DMS53 (cell line): Measurements from ENCODE around the gene ZIC4.

ENCODE experiments used
- DNase-seq: peaks from one replicate; lab custom pipeline; 2025; lab: John Stamatoyannopoulos, UW

ZIC4 gene

GRCh38 chr3:147417551-147418295, 11.4 kb upstream of the ZIC4 start:
- no peak for DNase-seq

DNA sequence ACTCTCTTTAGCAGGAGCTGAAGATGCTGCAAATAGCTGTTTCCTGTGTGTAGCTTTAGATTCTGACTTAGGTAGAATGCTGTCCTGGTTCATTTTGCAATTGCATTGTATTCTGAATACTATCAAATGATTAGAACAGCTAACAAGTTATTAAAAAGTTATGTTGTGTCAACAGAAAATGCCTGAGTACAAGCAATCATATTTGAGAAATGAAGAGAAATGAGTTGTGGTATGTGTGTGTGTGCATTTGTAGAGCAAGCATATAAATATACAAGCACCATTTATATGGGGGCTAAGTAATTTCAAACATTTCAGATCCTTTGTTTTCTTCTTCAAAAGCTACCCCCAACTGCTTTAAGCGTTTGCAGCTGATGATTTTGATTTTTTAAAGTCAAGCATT, 10.6 kb upstream of the ZIC4 start:
- DNase-seq: no peak

DNA sequence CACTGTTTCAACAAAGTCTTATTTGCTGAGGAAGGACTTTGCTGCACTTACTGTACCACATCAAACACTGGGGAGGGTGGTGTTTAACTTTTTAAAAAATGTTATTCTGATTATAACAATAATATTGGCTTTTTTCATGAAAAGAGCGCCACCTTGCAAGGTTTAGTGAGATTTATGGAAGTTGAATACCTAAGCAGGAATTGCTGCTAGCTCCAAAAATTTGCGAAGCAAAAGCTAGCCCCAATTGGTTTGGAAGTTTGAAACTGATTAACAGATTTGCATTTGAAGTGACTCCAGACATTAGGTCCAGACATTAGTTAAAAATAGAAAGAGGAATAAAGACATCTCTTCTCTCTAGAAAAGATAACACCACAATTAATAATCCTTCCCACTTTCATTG, 9.5 kb upstream of the ZIC4 start:
- peak; percentile 25 for DNase-seq

- peak; percentile 21 for DNase-seq
Observed at GRCh38 chr3:147415286-147415685, 8.9 kb upstream of the ZIC4 start.

DNA sequence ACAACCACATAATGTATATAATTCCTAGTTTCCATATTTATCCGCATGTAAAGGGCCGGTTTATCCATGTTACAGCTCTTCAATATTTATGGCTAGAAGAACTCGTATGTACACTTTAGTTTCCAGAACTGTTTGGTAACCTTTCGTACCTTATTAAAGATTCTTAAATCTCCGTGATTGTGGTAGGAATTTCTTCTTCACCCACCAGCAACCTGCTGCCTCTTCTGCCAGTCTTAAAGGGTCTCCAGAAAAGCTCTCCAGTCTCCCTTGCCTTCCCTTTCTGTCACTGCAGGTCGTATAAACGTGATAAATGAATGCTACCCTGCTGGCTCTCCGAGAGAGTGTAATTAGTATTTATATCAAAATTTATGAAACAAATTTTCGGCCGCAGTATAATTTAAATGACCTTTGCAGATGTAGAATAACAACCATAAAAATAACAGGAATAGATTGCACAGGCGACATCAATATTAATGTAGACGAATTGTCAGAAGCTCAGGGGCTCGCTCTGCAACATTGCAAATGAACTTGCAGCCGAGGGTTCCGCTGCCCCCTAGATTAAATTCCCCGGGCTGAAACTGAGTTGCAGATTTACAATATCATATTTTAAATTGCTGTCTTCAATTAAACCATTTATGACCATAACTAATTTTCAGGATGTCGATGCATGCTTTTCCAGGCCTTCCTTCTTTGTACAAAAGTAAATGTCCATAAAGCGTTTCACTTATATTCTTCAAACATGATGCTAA, 8.2 kb upstream of the ZIC4 start:
- DNase-seq: no peak

GRCh38 chr3:147413686-147414389, 7.5 kb upstream of the ZIC4 start:
- peak; percentile 35 for DNase-seq

DNA sequence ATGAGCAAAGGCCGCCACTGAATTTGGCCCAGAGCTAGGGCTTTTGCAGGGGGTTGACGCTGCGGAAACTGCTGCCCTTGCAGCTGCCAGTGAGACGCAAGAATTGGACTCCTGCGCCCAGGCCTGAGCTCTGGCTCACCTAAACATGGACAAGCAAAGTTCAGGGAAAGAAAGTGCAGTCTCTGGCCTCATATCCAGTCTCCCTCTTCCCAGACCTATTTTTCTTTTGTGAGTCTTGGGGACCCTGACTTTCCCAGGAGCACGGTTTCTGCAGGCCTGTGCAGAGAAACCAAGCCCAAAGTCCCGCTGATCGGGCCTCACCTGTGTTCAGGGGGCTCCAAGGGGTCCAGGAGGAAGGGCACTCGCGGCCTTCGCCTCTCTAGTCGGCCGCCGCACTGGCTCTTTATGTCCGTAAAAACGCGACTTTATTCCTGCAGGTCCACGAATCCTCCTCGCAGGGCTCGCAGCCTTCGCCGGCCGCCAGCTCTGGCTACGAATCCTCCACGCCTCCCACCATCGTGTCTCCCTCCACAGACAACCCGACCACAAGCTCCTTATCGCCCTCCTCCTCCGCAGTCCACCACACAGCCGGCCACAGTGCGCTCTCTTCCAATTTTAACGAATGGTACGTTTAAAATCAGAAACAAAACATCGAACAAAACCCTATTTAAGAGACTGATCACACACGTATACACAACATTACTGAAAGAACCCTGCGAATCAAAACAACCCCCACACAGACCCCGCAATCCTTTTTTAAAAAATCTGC, 6.8 kb upstream of the ZIC4 start:
- DNase-seq: peak; percentile 53

- peak; percentile 53 for DNase-seq
Observed at GRCh38 chr3:147412261-147412916, 6.0 kb upstream of the ZIC4 start.

DNA sequence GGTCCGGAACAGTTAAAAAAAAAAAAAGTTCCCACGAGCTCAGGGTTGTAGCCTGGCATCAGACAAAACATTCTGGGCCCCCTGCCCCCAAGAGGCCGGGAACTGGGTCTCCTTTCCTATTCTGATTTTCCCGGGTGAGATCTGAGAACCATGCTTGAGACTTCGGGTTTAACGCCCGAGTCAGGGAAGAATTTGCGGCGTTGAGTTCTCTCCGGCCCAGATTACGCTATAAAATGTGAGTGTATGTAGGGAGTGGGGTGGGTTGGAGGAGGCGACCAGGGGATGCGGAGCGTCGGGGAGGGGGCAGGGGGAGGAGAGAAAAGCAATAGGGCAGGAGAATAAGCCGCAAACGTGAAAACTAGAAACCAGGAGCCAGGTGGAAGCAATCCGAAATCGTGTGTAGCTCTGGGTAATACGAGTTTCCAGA, 5.5 kb upstream of the ZIC4 start:
- peak; percentile 22 for DNase-seq

GRCh38 chr3:147411238-147411814, 5.0 kb upstream of the ZIC4 start:
- DNase-seq: peak; percentile 65

DNA sequence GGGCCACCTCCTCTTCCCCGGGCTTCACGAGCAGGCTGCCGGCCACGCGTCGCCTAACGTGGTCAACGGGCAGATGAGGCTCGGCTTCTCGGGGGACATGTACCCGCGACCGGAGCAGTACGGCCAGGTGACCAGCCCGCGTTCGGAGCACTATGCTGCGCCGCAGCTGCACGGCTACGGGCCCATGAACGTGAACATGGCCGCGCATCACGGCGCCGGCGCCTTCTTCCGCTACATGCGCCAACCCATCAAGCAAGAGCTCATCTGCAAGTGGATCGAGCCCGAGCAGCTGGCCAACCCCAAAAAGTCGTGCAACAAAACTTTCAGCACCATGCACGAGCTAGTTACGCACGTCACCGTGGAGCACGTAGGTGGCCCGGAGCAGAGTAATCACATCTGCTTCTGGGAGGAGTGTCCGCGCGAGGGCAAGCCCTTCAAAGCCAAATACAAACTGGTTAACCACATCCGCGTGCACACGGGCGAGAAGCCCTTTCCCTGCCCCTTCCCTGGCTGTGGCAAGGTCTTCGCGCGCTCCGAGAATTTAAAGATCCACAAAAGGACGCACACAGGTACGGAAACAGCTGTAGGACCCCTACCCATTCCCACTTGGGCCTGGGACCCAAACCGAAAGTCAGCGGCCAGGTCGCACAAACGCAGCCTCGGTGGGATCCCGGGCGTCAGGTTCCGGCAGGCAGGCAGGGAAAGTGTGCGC, 4.3 kb upstream of the ZIC4 start:
- DNase-seq: peak; percentile 56

DNA sequence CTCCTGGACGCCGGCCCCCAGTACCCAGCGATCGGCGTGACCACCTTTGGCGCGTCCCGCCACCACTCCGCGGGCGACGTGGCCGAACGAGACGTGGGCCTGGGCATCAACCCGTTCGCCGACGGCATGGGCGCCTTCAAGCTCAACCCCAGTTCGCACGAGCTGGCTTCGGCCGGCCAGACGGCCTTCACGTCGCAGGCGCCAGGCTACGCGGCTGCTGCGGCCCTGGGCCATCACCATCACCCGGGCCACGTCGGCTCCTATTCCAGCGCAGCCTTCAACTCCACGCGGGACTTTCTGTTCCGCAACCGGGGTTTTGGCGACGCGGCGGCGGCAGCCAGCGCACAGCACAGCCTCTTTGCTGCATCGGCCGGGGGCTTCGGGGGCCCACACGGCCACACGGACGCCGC, 3.8 kb upstream of the ZIC4 start:
- DNase-seq: no peak

GRCh38 chr3:147409143-147410115, 3.1 kb upstream of the ZIC4 start, which contains the start of gene ZIC1:
TSS of gene ZIC1 (plus strand) at chr3:147409365. CDS start at chr3:147410113, 748 bp downstream.
- DNase-seq: no peak

DNA sequence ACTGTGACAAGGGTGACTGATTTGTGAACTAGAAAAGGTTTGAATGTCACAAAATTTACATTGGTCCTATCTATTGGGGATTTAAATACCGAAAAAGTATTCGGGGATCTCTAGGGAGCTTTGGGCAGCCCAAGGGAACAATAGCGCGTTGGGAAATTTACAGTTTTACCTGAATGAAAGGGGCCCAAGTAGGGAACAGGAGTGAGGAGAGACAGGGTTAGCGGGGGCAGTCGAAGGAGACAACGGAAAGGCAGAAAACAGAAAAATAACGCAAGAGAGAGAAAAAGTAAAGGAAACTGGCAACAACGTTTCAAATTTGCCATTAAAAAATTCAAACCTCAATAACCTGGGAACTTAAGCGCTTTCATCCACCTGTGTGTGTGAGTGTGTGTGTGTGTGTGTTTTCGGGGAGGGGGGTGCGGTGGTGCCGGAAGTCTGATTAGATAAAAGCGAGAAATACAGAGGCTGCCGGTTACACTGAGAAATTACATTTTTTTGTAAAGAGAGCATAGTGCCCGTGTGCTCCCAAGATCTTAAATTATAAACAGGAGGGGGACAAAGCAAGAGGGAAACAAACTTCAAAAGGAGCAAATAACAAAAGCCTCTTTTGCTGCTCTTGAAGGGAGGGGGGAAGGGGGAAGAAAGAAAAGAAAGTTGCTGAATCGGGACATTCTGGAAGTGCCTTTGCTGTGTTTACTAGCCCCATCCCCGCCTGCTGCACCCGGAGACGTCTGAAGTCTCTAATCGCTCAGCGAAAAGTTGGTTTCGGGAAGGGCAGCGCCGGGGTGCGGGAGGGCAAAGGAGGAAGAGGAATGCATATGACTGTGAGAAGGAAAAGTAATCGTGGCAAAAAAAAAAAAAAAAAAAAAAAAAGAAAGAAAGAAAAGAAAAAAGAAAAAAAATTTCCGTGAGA, 2.1 kb upstream of the ZIC4 start:
- no peak for DNase-seq

DNA sequence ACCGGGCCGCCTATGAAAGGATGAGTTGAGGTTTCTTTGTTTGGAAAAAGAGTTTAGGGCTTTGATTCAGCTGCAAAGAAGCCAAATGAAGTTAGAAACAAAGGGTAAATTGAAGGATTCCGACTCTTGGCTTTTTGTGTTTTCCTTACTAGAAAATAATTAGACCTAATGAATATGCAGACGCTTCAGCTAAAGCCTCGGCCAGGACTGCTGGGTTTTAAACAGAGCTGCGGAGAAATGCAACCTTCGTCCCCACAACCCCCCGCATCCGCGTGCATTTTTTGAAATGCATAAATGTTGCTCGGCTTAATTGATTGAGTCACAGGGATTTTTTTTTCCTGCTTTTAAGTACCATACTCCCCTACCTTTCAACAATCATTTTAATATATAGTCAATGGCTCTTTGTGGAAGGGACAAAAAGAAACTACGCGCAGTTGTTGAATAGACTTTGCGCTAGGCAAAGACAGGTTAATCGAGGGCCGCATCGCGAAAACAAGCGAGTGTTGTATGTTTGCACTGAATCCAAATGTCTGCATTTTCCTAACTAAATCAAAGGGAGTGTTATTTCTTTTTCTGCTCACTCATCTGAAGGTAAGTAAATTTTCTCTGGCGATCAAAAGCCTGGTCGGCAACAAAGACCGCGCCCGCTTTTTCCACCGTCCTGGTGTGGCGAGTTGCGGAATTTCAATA, 1.3 kb upstream of the ZIC4 start:
- DNase-seq: no peak

DNA sequence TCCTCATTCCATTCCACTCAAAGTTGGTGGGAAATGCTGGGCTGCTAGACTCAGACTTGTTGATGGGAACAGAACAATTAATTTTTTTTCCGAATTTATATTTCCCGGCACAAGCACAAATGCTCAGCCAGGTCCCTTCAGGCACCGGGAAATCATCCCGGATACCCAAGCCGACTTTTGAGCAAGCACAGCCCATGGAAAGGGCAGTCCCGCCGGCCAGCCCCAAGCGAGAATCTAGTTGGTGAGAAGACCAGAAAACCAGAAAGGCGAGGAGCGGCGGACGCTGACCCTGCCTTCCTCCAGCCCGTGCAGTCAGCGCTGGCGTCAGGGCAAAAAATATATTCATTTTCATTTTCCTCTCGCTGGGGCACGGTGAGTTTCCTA, 763 bp upstream of the ZIC4 start:
- peak; percentile 26 for DNase-seq

DNA sequence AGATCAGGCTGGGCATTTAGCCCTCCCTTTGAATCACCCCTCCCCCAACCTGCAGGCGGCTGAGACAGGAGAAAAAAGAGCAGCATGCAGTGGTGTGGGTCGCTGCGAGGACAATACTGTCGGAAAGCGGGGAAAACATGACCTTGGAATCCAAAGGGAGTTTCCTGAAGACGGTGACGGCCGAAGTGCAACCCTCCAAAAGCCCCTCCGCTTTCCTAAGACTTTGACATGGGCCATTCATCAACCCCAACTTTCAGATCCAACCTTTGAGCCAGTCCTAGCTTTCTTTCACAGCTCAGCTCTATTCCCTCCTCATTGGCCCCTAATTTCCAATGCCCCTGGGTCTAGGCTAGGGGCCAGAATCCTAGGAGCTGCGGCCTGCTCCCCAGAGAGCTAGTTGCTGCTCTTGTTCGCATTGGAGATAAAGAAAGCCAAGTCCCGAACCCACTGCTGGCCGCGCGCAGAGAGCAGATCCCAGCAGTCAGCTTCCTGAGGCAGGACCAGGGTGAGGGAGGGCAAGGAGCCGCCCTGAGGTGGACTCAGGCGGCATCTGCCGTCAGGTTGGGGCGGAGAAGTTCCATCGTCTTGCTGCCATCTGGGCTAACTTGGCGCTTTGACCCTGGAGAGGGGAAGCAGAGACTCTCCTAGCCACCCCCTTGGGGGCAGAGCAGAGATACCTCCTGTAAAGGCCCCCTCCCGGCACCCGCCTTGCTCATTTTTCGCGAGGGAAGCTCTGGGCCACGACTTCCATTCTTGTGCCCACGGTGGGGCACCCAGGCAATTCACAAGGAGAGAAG, 914 bp downstream of the ZIC4 start:
- DNase-seq: no peak
